B cell (primary cell): ENCODE measurements around the gene TRIM24. TPM values are rescaled to one million over a fixed set of nuclear protein-coding genes. Genes with fewer than 3 reads are reported as not detected.

ENCODE experiments used
- ATAC-seq: fragments of 200-7000 bp; cut with Tn5 transposase; one replicate; pipeline ENCODE4 v1.10.0; 2021; ENCODE audit warnings: low read depth, mild to moderate bottlenecking, moderate number of reproducible peaks, moderate library complexity
- CTCF ChIA-PET: fragments of 350-600 bp; sonication (Branson Sonifier 250); formaldehyde crosslinking; loops from one replicate; lab custom pipeline; 2021; ENCODE audit warnings: antibody characterized with exemption, inconsistent platforms; lab: Charles Lee
- POLR2A ChIA-PET: fragments of 350-600 bp; sonication (Branson Sonifier 250); formaldehyde crosslinking; loops from one replicate; lab custom pipeline; 2021; ENCODE audit warnings: antibody characterized with exemption; lab: Charles Lee
- DNase-seq: peaks from one replicate; pipeline ENCODE4 v3.0.0; 2013
- H2AFZ ChIP-seq: 2 replicates; pipeline ENCODE4 v1.6.1; 2012; ENCODE audit warnings: mild to moderate bottlenecking, low read depth, low read length; ENCODE audit not compliant: insufficient read depth, poor library complexity, severe bottlenecking
- H3K27ac ChIP-seq, 2 donors: 1 replicate in 1 of 2; 2 replicates in 1 of 2; pipeline ENCODE4 v1.5.1; 2012 to 2013; ENCODE audit warnings: low read length in 2 of 2, mild to moderate bottlenecking in 2 of 2, moderate library complexity in 1 of 2
- H3K27me3 ChIP-seq, 4 experiments: fragments of 200-600 bp in 1 of 4; sonication (generic) in 1 of 4; replicated peaks in 1 of 4; 1 replicate in 2 of 4; 2 replicates in 2 of 4; pipeline versions ENCODE4 v1.6.1 to v1.7.0; 2013 to 2016; ENCODE audit warnings: low read length in 3 of 4, mild to moderate bottlenecking in 2 of 4, mixed read lengths in 1 of 4, moderate library complexity in 1 of 4; ENCODE audit not compliant: insufficient read depth in 4 of 4, control insufficient read depth in 3 of 4; ENCODE audit errors: control extremely low read depth in 1 of 4
- H3K36me3 ChIP-seq, 2 experiments: replicated peaks in 1 of 2; 1 replicate in 1 of 2; 2 replicates in 1 of 2; pipeline versions ENCODE4 v1.6.1 to v1.7.1; 2013; ENCODE audit warnings: low read length in 1 of 2; ENCODE audit not compliant: insufficient read depth in 2 of 2, control insufficient read depth in 1 of 2; ENCODE audit errors: control extremely low read depth in 1 of 2, extremely low read depth in 1 of 2
- H3K4me1 ChIP-seq, 2 donors: fragments of 200-600 bp in 1 of 2; sonication (generic) in 1 of 2; 1 replicate in 1 of 2; 2 replicates in 1 of 2; pipeline versions ENCODE4 v1.5.1 to v1.6.1; 2013 to 2017; ENCODE audit warnings: low read length in 2 of 2; ENCODE audit not compliant: control insufficient read depth in 2 of 2, insufficient read depth in 2 of 2
- H3K4me2 ChIP-seq: replicated peaks from 2 replicates; pipeline ENCODE3; 2012; ENCODE audit warnings: mild to moderate bottlenecking, low read depth, low read length; ENCODE audit not compliant: poor library complexity, severe bottlenecking
- H3K4me3 ChIP-seq, 5 experiments: fragments of 200-600 bp in 1 of 5; sonication (generic) in 1 of 5; 1 replicate in 3 of 5; 2 replicates in 2 of 5; pipeline versions ENCODE4 v1.5.1 to v1.7.0; 2011 to 2016; ENCODE audit warnings: low read length in 4 of 5, mild to moderate bottlenecking in 4 of 5, low read depth in 2 of 5, control low read depth in 1 of 5, moderate library complexity in 1 of 5; ENCODE audit not compliant: insufficient read depth in 1 of 5; ENCODE audit errors: control extremely low read depth in 1 of 5, extremely low read depth in 1 of 5
- H3K79me2 ChIP-seq: fragments of 200-600 bp; sonication (generic); one replicate; pipeline ENCODE4 v1.6.0; 2016; ENCODE audit warnings: low read length; ENCODE audit not compliant: control insufficient read depth, insufficient read depth
- H3K9ac ChIP-seq: fragments of 200-600 bp; sonication (generic); 2 replicates; pipeline ENCODE4 v1.6.1; 2017; ENCODE audit warnings: mild to moderate bottlenecking, low read length, moderate library complexity
- H3K9me3 ChIP-seq, 3 donors: one replicate each; pipeline versions ENCODE4 v1.6.1 to v1.7.1; 2013; ENCODE audit warnings: low read length in 2 of 3; ENCODE audit not compliant: control insufficient read depth in 2 of 3, insufficient read depth in 1 of 3; ENCODE audit errors: control extremely low read depth in 1 of 3
- H4K20me1 ChIP-seq: 2 replicates; pipeline ENCODE4 v1.6.0; 2012; ENCODE audit warnings: mild to moderate bottlenecking, low read length; ENCODE audit not compliant: insufficient read depth, control insufficient read depth, poor library complexity, severe bottlenecking
- H3K27ac Mint-ChIP-seq: one replicate; pipeline ENCODE4 v1.8.0; 2021; ENCODE audit warnings: mixed read lengths
- H3K27me3 Mint-ChIP-seq: one replicate; pipeline ENCODE4 v1.8.0; 2021; ENCODE audit warnings: mixed read lengths
- H3K4me1 Mint-ChIP-seq: one replicate; pipeline ENCODE4 v1.8.0; 2021; ENCODE audit warnings: mixed read lengths
- H3K4me3 Mint-ChIP-seq: one replicate; pipeline ENCODE4 v1.8.0; 2021; ENCODE audit warnings: mixed read lengths
- H3K9me3 Mint-ChIP-seq: one replicate; pipeline ENCODE4 v1.8.0; 2022; ENCODE audit warnings: mixed read lengths; ENCODE audit not compliant: insufficient read depth
- EZH2 ChIP-seq: IDR thresholded peaks from 2 replicates; pipeline ENCODE4 v1.6.1; 2012; ENCODE audit warnings: borderline replicate concordance, low read depth, mild to moderate bottlenecking, moderate library complexity, low read length; ENCODE audit not compliant: insufficient read depth, poor library complexity, severe bottlenecking
- WGBS: methylation state at CpG from one replicate; pipeline ENCODE4 v1.1.5; 2013; ENCODE audit warnings: missing lambda C conversion rate; ENCODE audit not compliant: insufficient coverage; 5-methylcytosine and 5-hydroxymethylcytosine counted together
- intact Hi-C: fragments of 100-400 bp; cut with micrococcal nuclease; formaldehyde crosslinking; loops from one replicate; pipeline ENCODE4 v1.10.0; 2022
- polyA plus RNA-seq: library from polyadenylated mRNA; depleted of rRNA; stranded (reverse); fragments of >200 nt; gene quantifications from 2 replicates; pipeline ENCODE4 v1.2.3, GENCODE V29; 2012
- total RNA-seq, 2 donors: library from RNA; stranded (reverse); fragments of 120-200 nt in 1 of 2; gene quantifications; 1 replicate in 1 of 2; 2 replicates in 1 of 2; pipeline versions ENCODE4 v1.2.3 to v1.2.4, GENCODE V29; 2013 to 2022
- TF ChIP-seq, protein P1 (sequence below): fragments of 200-600 bp; IDR thresholded peaks from one replicate; pipeline ENCODE4 v1.8.0; 2022; ENCODE audit warnings: antibody characterized with exemption, mild to moderate bottlenecking

Gene TRIM24
- total and polyA plus RNA-seq, 2 donors (not counting 1 experiment from before 2014, with no cell fraction given) = 3.7 to 18.7 TPM

- Mint-ChIP-seq H3K27me3 (peaks cover 10% of the 10 kb centered on the region), H3K4me1 (no peaks in the 10 kb centered on the region), H3K27ac (no peak overlapping the region), H3K9me3 (no peaks in the 10 kb centered on the region), H3K4me3 (no peak overlapping the region)
- Histone ChIP-seq H3K79me2 (no peaks in the 10 kb centered on the region), H3K4me2 (no peak overlapping the region), H3K27me3 (peaks cover 0 to 3% (median 0%) of the 10 kb centered on the region in 4 experiments), H3K4me1 (no peaks in the 10 kb centered on the region), H3K9me3 (no peaks in the 10 kb centered on the region), H3K4me3 (no peak overlapping the region), H3K9ac (no peak overlapping the region), H3K27ac (no peak overlapping the region), H2AFZ (no peak overlapping the region), H4K20me1 (no peaks in the 10 kb centered on the region), H3K36me3 (no peaks in the 10 kb centered on the region)
- no peak for DNase-seq
- ChIA-PET POLR2A (no interaction called here), CTCF (no interaction called here)
- intact Hi-C loops = no loop called here
- 100% methylated on average over 1 of the region's 2 CpGs for WGBS
- no peak for TF ChIP-seq EZH2
- TF ChIP-seq, protein P1, sequence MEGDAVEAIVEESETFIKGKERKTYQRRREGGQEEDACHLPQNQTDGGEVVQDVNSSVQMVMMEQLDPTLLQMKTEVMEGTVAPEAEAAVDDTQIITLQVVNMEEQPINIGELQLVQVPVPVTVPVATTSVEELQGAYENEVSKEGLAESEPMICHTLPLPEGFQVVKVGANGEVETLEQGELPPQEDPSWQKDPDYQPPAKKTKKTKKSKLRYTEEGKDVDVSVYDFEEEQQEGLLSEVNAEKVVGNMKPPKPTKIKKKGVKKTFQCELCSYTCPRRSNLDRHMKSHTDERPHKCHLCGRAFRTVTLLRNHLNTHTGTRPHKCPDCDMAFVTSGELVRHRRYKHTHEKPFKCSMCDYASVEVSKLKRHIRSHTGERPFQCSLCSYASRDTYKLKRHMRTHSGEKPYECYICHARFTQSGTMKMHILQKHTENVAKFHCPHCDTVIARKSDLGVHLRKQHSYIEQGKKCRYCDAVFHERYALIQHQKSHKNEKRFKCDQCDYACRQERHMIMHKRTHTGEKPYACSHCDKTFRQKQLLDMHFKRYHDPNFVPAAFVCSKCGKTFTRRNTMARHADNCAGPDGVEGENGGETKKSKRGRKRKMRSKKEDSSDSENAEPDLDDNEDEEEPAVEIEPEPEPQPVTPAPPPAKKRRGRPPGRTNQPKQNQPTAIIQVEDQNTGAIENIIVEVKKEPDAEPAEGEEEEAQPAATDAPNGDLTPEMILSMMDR = no peak
- ATAC-seq = no peak
Measured at GRCh38 chr7:138632384-138632783, 172.3 kb downstream of the TRIM24 start.

DNA sequence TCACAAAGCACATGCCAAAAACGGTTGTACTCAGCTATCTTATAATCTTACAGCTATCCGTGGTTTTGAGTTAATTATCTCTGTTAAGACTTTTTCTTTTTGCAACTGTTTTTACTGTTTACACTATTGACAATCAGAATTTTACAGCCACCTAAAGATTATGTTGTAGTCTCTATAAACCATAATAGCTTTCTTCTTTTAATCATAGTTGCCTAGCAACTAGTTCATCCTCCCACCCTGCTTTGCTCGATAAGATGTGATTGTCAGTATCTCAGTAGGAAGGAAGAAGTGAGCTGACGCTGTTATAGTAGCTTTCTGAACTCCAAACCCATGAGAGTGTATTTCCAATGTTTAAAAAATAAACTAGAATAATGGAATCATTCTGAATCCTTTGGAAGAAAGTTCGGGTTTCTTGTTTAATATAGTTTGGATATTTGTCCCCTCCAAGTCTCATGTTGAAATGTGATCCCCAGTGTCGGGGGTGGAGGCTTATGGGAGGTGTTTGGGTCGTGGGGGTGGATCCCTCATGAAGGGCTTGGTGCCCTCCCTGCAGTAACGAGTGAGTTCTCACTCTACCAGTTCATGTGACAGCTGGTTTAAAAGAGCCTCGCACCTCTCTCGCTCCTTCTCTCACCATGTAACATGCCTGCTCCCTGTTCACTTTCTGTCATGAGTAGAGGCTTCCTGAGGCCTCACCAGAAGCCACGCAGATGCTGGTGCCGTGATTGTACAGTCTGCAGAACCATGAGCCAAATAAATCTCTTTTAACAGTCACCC lies 173.0 kb downstream of the TRIM24 start:
- no peaks in the 10 kb centered on the region for H4K20me1 ChIP-seq
- no peak overlapping the region for H3K9ac ChIP-seq
- intact Hi-C loops = no loop called here
- peaks cover 0 to 3% (median 0%) of the 10 kb centered on the region in 4 experiments for H3K27me3 ChIP-seq
- ATAC-seq (no peak), DNase-seq (no peak)
- H3K9me3 Mint-ChIP-seq = no peaks in the 10 kb centered on the region
- WGBS = 100% methylated on average over 1 of the region's 12 CpGs
- CTCF ChIA-PET = no interaction called here
- H3K79me2 ChIP-seq = no peaks in the 10 kb centered on the region
- POLR2A ChIA-PET = no interaction called here
- no peak for TF ChIP-seq EZH2
- TF ChIP-seq, protein P1 = no peak
- peaks cover 10% of the 10 kb centered on the region for H3K27me3 Mint-ChIP-seq
- no peak overlapping the region for H3K27ac Mint-ChIP-seq
- H2AFZ ChIP-seq = no peak overlapping the region
- H3K4me2 ChIP-seq = no peak overlapping the region
- H3K36me3 ChIP-seq = no peaks in the 10 kb centered on the region
- no peaks in the 10 kb centered on the region for H3K4me1 Mint-ChIP-seq
- H3K4me3 Mint-ChIP-seq = no peak overlapping the region
- H3K27ac ChIP-seq = no peak overlapping the region
- H3K9me3 ChIP-seq = no peaks in the 10 kb centered on the region
- H3K4me1 ChIP-seq = no peaks in the 10 kb centered on the region
- H3K4me3 ChIP-seq = no peak overlapping the region
